Retinal pigment epithelial cell (primary cell): ENCODE results near the gene MEGF10.

Experiments
- DNase-seq: peaks from one replicate; pipeline ENCODE4 v3.0.0-alpha.2; 2010; ENCODE audit warnings: low read depth
- H3K4me3 ChIP-seq: 2 replicates; pipeline ENCODE4 v1.5.1; 2011; ENCODE audit warnings: mild to moderate bottlenecking, low read length, control low read depth, moderate library complexity
- CTCF ChIP-seq: conservative IDR thresholded peaks from 2 replicates; pipeline ENCODE4 v1.5.1; 2011; ENCODE audit warnings: low read depth, low read length, control low read depth, inconsistent platforms

MEGF10 gene

DNA sequence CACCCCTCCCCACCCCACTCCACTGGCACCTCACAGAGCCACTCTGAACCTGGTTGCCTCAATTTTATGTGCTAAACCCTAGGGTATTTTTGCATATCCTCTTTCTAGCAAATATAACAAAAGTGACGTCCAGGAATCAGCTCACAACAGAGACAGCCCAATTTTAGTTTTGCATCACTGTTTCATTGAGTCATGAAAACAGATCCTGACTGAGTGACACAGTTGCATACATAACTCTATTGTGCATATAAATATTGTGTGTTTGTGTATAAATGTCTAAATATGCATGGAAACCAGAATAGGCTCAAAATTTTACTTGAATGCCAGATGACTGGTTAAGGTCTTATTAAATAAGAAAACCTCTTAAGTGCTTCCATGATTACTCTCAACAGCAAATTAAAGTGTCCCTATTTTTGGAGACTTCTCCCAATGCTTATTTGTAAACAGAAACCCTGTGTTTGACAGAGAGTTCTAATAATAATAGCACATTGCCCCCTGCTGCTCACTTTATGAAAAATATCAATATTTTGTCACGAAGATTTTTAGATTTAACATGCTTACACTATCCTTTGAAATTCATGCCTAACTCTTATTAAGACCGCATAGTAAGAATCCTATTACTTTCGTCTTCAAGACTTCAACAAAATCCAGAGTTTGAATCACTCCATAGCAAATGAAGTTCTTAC lies 151.3 kb downstream of the MEGF10 start:
- no peak overlapping the region for H3K4me3 ChIP-seq
- TF ChIP-seq CTCF = peak; percentile 27
- DNase-seq = no peak

GRCh38 chr5:127444171-127444570 lies 153.6 kb downstream of the MEGF10 start:
- no peak overlapping the region for H3K4me3 ChIP-seq
- TF ChIP-seq CTCF = no peak
- no peak for DNase-seq

DNA sequence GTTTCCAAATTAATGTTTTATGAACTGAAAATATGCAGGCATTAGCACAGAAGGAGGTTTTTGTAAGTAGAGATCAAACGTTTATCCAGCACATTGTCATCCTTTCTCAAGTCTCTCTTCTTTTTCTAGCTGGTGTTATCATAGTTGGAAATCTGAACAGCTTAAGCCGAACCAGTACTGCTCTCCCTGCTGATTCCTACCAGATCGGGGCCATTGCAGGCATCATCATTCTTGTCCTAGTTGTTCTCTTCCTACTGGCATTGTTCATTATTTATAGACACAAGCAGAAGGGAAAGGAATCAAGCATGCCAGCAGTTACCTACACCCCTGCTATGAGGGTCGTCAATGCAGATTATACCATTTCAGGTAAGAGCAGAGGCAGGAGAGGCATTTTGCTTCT lies 154.7 kb downstream of the MEGF10 start:
- no peak for DNase-seq
- no peak overlapping the region for H3K4me3 ChIP-seq
- TF ChIP-seq CTCF = no peak

GRCh38 chr5:127446626-127447025 lies 156.0 kb downstream of the MEGF10 start:
- no peak for TF ChIP-seq CTCF
- H3K4me3 ChIP-seq = no peak overlapping the region
- DNase-seq = no peak

DNA sequence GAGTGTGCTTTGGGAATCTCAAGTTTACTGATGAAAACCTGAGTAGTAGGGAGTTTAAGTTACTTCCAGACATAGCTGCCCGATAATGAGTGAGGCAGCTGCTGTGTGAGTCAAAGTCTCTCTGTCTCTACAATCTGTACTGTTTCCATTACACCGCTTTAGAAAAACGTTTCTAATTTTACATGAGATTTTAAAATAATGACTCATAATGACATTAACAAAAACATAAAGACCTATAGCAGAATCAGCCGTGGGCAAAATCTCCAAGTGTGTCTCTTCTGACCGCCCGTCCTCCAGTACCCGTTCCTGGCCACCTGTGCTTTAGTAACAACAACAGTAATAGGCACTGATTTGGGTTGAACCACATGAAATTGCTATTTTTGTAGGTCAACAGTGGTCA lies 157.2 kb downstream of the MEGF10 start:
- H3K4me3 ChIP-seq = no peak overlapping the region
- no peak for DNase-seq
- no peak for TF ChIP-seq CTCF

GRCh38 chr5:127450046-127450445 lies 159.4 kb downstream of the MEGF10 start:
- no peak for TF ChIP-seq CTCF
- no peak overlapping the region for H3K4me3 ChIP-seq
- DNase-seq = no peak

DNA sequence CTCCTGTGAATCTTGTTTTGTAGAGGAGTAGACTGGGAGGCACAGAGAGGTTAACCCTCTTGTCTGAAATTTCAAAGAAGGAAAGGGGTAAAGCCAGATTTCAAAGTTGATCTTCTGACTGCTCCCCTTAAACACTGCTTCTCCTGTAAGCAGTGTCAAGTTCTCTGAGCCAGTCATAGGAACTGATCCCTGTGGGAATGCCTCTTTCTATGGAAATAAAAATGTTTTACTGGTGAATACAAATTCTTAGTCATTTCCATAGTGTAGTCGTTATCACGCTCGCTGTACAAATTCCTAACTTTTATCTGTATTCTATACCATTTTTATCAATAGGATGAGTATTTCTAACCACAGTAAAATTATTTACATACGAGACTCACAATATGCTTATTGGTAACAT lies 160.5 kb downstream of the MEGF10 start:
- DNase-seq = no peak
- TF ChIP-seq CTCF = no peak
- H3K4me3 ChIP-seq = no peak overlapping the region
